GM18505 (cell line): Measurements from ENCODE around the gene MRPL19.

Experiments
- ATAC-seq: cut with Tn5 transposase; IDR thresholded peaks from one replicate; pipeline ENCODE4 v1.9.1; 2021; ENCODE audit not compliant: unreplicated experiment
- POLR2A ChIP-seq: IDR thresholded peaks from 4 replicates; pipeline ENCODE4 v1.6.1; 2011; ENCODE audit warnings: borderline replicate concordance; ENCODE audit not compliant: insufficient read depth, insufficient read length; ENCODE audit errors: extremely low read depth

MRPL19 gene

DNA sequence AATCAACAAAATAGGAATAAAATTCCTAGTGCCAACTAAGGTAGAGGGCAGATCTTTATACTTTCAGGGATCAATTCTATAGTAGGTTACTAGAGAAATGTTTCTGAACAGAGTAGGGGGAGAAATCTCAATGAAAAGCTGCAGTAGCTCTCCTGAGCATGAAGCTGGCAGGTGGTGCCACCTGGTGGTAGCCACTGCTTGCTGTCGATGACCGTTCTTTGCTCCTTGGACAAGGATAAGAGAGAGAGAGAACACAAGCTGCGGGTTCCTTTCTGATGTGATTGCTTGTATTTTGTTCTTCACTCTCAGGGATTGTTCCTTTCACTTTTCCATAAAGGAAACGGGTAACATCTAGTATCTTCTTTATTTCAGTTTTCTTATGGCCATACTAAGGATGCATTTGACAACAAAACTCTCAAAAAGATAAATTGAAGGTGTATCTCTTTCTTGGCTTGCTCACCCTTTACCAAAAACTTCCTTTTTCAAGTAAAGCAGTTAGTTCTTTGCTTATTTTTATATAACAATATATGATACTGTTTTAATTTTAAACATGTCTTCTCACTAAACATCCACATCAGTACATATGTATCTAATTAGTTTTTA lies 18.6 kb upstream of the MRPL19 start:
- TF ChIP-seq POLR2A = no peak

DNA sequence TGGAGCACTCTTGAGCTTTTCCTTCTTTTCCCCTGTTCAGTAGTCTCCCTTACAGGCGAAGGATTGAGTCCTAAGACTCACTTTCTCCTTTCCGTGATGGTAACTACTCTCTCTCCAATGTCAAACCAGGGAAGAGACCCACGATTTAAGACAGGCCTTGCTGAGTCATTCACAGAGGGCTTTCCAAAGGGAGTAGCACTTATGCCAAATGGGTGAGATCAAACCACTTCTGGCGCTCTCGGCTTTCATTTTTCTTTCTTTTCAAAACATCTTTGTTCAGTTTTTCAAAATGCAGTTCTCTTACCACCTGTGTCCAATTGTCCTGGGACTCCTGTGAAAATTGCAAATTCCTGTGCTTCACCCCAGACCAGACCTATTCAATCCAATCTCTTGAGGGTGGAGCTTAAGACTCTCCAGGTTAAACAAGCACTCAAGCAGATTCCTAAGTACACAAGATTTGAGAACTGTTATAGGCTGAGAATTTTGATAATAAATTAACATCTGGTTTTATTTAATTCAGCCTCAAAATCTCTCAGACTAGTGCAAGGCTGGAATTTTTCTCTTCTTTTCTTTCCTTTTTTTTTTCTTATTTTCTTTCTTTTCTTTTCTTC lies 14.4 kb upstream of the MRPL19 start:
- ATAC-seq = no peak
- TF ChIP-seq POLR2A = no peak

More for the DNA sequence above, 18.6 kb upstream of the MRPL19 start:
- ATAC-seq = peak; percentile 94

DNA sequence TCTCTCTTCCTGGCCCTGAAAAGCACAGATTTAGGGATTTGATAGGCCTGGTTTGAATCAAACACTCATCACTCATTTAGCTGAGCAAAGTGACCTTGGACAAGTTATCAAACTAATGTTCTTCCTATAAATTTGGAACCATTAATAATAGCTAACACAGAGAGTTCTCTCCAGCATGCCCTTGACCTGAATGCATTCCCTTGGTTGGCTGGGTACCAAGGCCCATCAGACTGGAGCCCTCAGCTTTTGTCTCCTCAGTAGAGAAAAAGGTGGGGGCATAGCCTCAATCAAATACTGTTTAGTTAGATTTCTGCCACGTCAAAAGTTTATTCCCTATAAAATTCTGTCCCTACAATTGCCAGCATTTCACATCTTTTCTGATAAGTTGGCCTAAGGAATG lies 13.8 kb upstream of the MRPL19 start:
- no peak for TF ChIP-seq POLR2A
- ATAC-seq = no peak

DNA sequence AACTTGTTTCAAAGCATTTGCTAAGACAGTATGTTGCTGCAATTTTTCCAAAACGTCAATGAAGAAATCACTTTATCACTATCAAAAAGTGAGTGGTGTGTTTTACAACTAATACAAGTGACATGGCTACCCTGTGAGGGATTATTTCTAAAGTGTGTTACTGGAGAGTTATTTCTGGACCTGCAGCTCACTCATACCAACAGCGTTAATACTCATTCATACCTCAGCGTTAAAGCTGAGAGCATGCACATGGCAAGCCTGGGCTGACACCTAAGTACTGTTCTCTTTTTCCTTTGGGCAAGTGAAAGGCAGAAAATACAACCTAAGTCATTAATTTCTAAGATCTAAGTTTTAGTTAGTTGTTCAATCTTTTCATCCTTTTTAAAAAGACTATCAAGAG lies 13.0 kb upstream of the MRPL19 start:
- ATAC-seq = no peak
- TF ChIP-seq POLR2A = no peak

DNA sequence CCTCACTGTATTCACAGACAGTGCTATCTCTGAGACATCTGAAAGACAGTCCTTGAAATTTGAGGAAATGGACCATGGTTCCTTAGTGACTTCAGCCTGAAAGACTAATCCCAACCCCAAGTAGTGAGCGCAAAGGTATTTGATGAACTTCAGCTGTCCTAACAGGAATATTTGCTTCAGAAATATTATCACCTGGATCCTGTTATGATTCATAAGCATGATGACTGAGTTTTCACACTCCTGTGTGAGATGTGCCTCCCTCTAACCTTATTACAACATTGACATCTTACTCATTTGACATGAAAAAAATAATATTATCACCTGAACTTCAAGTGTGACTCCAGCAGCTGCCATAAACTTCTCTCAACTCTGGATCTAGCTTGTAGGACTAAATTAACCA lies 11.6 kb upstream of the MRPL19 start:
- no peak for ATAC-seq
- no peak for TF ChIP-seq POLR2A

DNA sequence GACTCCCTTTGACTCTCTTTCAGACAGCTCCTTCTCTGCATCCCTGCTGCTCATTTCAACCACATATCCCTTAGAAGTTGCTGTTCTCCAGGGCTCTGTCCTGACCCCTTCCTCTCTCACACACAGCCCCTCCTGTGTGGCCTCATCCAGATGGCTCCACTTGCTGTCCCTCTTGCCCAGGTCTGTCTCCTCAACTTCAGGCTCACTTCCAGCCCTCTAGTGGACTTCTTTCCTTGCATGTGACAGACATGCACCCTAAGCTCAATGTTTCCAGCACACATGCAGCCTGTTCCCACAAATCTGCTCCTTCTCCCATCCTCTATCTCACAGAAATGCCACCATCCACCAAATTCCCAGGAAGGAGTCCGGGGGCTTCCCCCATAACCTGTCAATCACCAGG lies 9.0 kb upstream of the MRPL19 start:
- no peak for TF ChIP-seq POLR2A
- no peak for ATAC-seq

DNA sequence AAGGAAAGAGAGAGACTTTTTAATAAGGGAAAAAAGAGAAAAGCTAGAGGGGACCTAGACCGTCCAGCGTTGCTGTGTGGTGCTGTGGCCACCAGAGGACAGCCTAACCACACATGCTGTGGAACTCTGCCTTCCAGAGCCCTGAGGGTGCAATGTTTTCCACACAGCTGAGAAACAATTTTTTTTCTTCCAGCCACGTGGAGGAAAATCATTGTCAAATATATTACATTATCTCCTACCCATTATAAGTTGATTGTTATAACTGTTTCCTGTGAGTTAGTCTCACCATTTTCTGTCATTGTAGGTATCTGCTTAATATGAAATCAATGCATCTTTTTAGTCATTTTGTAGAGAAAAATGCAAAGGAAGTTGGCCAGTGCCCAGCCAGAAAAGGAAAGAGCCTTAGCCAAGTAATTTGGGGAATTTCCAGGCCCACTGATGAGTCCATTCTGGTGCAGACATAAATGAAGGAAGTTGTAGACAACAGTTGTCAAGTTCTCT lies 5.9 kb upstream of the MRPL19 start:
- no peak for TF ChIP-seq POLR2A
- ATAC-seq = peak; percentile 97

DNA sequence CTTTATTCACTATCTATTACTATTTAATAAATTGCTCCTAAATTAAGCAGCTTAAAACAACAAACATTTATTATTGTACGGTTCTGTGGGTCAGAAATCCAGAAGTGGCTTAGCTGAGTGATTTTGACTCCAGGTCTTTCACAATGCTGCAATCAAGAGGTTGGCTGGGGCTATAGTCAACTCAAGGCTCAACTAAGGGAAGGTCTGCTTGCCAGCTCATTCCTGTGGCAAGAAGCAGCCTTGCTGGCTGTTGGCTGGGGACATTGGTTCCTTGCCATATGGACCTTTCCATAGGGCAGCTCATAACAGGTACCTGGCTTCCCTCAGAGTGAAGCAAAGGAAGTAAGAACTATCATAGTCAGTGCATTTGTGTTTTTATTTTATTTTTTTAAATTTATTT lies 5.0 kb upstream of the MRPL19 start:
- TF ChIP-seq POLR2A = no peak
- no peak for ATAC-seq

DNA sequence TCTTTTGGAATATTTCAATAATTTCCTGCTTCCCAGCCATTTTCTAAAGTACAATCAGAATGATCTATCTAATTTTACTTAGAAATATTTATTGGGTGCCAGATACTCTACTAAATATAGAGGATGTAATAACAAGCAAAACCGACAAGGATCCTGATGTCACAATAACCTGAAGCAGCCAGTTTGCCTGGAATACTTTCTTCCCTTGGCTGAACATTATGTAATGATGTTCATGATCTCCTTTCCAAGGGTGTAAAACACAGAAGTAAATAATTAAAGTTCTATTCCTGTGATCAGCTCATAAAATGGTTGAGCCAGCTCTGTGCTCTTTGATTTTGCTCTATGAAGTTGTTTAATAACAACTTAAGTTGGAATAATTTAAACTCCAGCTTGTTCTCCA lies 2.6 kb upstream of the MRPL19 start:
- TF ChIP-seq POLR2A = no peak
- no peak for ATAC-seq

DNA sequence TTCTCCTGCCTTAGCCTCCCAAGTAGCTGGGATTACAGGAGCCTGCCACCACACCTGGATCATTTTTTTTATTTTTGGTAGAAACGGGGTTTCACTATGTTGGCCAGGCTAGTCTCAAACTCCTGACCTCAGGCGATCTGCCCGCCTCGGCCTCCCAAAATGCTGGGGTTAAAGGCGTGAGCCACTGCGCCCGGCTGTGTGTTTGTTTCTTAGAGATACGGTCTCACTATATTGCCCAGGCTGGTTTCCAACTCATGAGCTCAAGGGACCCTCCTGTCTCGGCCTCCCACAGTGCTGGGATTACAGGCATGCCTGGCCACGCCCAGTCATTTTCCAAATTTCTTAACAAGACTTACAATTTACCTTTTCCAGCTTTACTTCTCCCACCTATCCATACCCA lies 940 bp upstream of the MRPL19 start:
- no peak for TF ChIP-seq POLR2A
- ATAC-seq = no peak

DNA sequence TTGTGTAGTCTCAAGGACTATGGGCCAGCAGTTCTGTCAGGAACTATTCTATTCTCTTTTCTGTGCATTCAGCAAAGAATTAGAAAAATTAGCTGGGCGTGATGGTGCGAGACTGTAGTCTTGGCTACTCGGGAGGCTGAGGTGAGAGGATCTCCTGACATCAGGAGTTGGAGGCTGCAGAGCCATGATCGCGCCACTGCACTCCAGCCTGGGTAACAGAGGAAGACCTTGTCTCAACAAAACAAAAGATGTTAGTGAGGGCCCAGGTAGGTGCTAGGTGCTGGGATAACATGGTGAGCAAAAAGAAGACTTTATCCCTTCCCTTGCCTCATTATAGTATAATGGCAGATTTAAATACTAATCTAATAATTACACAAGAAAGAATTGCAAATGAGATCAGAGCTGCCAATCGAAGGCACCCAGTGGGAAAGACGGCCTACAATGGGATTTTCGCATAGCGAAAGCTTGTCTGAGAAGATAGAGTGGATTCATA lies 447 bp upstream of the MRPL19 start:
- no peak for TF ChIP-seq POLR2A

DNA sequence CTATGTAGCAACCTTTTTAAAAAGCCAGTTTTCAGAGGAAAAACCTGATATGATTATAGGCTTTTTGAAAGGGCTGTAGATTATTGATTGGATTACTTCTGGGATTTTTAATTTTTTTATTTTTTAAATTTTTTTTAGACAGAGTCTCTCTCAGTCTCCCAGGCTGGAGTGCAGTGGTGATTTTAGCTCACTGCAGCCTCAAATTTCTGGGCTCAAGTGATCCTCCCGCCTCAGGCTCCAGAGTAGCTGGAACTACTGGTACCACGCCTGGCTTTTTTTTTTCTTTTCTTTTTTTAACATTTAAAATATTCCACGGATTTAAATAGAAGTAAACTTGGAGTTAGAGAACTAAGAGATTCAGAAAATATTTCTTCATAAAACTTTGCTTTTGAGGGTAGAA lies 1.2 kb downstream of the MRPL19 start:
- no peak for TF ChIP-seq POLR2A

More for the DNA sequence above, 447 bp upstream of the MRPL19 start:
- ATAC-seq = peak; percentile 1

DNA sequence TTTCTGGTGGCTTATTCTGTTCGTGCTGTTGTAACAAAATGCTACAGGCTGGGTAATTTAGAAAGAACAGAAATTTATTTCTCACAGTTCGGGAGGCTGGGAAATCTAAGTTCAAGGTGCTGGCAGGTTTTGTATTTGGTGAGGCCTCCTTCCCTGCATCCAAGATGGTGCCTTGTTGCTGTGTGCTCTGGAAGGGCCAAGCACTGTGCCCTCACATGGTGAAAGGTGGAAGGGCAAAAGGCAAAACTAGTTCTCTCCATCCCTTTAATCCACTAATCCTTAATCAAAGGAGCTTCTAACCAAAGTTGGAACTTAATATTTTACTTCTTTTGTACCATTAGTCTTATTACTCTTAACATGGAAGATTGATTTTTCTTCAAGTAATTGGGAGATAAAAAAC lies 7.4 kb downstream of the MRPL19 start:
- ATAC-seq = no peak
- TF ChIP-seq POLR2A = no peak

More for the DNA sequence above, 1.2 kb downstream of the MRPL19 start:
- ATAC-seq = no peak

DNA sequence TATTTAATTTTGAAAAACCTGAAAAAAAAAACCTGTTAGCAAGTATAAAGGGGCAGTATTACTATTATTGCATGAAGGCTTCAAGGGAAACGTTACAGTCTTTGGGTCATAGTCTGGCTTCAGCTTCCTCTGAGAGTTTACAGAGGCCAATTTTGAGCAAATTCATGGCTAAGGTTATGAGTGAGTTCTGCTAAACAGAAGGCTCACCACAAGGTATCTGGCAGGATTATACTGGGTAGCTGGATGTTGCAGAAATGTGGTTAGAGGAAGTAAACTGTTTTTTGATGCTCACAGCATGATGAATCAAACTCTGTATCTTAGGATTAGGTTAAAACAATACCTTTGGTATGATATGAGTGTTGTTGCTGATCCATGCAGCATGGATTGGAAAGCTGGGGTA lies 9.3 kb downstream of the MRPL19 start:
- ATAC-seq = no peak
- TF ChIP-seq POLR2A = no peak
